ENCODE results near the gene ABCB4.

GRCh38 chr7:87510411-87510875, 35.0 kb upstream of the ABCB4 start:
- no peak for TF ChIP-seq CTCF (IDR thresholded peaks at IDR 0.05)
- TF ChIP-seq ZFX (IDR thresholded peaks at IDR 0.05; ENCODE audit: borderline replicate concordance) = no peak

Data from 22Rv1 (cell line).